Measurements from ENCODE around the gene DAPL1.

DAPL1 gene

GRCh38 chr2:158795195-158795924 is at the start of gene DAPL1:
Gene DAPL1, plus strand, starts transcription at chr2:158795317. Its CDS starts 56 bp downstream, at chr2:158795373.
- no peak for FAIRE-seq

DNA sequence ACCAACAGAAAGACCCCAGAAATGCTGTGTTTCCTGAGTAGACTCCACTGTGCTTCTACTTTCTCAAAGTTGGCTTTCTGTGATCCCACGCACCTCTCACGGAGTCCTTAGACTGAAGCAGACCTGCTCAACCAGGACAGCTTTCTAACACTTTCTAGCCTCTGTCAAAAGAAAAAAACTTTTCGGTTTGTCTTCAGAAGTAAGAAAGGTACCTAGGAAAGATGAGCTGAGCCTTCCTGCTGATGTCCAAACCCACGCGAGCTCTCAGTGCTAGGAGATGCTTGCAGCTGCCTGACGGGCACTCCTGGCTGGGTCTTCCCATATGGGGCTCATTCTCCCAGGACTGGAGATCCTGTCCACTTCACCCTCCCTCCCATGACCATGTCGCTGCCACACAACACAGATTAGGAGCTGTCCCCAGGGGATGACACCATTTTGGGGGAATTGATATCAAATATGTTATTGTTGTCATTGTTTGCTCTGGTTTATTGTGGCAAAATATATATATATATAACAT is 49.2 kb upstream of the DAPL1 start:
- FAIRE-seq = no peak

- no peak for FAIRE-seq
Measured at GRCh38 chr2:158746488-158746887, 48.6 kb upstream of the DAPL1 start.

DNA sequence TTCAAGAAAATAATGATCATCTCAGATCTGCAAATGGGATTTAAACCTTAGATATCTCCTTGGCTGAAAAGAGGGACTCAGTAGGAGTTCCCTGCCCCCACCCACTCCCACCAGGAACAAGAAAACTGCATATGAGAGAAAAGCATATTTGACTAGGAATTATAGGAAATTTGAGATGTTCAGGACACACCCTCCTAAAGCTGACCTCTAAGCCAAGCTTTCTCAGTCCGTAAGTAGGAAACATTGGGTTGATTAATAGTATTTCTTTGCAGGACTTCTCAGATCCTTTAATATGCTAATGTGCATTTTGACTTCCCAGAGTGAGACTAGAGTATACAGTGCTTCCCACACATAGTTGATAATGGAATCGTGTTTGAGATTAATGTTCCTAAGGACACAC is 47.8 kb upstream of the DAPL1 start:
- FAIRE-seq = no peak

DNA sequence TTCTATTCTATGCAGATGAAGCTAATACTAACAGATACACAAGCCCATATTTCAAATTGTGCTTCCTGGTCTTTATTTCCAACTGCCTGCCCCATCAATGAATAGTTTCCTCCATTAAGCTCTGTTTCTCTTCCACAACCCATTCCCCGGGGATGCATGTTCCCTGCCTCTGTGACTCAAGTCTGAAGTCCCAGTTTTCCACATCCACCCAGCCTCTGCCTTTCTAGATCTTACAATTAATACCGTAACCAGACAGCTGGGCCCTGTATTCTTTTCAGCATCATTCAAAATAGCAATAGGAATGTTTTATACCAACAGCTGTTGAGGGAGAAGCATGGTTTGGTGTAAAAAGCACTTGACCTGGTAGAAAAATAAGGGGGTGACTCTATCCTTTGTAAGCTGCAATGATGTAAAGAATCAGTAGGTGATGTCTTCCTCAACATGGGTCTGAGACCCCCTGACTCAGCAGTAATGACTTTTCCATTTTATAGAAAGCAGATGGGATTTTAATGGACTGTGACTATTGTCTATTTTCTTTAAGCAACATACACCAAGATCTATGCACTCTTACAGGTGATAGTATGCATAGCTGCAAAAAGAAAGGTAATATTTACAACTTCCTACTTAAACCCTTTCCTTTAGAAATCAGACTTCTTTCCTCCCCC is 46.1 kb upstream of the DAPL1 start:
- FAIRE-seq = no peak

DNA sequence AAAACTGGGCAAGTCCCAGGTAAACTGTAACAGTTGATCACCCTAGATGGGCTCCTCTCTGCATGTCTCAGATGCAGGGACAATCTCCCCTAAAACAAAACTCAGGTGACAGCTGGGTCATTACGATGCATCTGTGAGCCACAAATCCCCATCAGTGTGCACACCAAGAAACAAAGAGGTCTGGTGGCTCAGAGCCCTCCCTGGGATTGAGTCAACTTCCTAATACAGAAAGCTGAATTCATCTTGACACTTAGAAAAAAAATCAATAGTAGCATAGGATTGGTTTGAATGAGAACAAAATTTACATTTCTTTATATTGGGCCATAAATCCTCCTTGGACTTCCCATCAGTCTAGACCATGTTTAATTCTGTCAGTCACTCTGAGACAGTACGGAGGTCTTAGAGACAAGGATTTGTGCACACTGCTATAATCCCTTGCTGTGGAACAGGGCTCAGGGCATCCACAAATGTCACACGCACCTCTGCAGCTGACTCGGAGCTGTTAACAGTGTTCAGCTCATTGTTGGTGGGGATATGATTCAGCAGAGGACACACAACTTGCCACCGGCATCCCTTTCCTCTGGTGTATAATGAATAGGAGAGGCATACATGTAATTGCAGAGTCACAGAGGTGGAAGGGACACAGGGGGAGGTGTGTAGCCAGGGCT is 44.5 kb upstream of the DAPL1 start:
- FAIRE-seq = no peak

DNA sequence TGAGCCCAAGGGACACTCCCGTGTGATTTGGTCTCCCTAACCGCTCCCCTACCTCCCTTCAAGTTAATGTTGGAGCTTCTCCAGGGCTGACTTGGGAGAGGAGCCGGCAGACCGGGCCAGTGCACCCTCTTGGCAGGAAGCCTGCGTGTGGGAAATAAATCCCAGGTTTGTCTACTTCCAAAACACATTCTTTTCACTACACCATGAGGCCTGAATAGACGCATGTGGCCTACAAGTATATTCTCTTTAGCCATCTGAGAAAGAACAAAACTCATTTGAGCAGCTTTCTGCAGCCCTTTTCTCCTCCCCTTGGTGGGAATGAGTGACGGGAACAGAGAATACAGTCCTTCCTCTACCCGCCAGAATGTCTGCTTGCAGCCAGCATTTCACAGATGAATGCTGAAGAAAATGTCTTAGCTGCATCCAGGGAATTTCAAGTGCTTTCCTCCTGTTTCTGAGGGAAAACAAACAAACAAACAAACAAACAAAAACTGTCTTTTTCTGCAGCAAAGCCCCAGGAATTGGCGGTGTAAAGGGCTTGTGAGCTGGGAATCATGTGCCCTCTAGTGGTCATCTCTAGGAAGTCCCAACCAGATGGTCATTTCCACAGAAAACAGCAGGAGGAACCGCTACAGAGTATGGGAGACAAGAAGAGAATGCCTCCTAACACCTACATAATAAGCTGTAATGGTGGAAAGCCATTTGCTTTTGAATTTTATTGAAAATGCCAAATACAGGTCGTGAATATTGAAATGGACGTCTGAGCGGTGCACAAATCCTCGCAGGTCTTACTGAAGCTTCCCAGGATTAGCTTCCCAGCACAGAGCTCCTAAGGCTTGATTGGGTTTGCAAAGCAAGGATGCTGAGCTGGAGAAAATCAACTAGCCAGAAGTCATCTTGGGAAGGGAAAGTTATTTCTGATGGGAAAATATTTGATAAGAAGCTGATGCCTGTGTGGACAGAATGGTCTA is 41.2 kb upstream of the DAPL1 start:
- no peak for FAIRE-seq

- no peak for FAIRE-seq
Measured at GRCh38 chr2:158755310-158756087, 39.6 kb upstream of the DAPL1 start.

DNA sequence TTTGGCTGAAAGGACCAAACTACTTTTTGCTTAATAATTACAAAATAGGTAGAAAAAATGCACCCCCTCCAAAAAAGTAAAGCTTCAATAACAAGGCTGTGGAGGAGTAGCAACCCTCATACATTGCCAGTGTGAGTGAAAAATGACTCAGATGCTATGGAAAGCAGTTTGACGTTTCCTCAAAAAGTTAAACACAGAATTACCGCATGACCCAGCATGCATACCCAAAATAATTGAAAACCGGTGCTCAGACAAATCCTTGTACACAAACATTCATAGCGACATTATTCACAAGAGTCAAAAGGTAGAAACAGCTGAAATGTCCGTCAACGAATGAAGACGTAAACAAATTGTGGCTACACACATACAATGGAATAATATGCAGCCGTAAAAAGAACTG is 38.8 kb upstream of the DAPL1 start:
- no peak for FAIRE-seq

GRCh38 chr2:158756976-158757375 is 38.1 kb upstream of the DAPL1 start:
- no peak for FAIRE-seq

- FAIRE-seq = no peak
Measured at GRCh38 chr2:158760887-158761286, 34.2 kb upstream of the DAPL1 start.

DNA sequence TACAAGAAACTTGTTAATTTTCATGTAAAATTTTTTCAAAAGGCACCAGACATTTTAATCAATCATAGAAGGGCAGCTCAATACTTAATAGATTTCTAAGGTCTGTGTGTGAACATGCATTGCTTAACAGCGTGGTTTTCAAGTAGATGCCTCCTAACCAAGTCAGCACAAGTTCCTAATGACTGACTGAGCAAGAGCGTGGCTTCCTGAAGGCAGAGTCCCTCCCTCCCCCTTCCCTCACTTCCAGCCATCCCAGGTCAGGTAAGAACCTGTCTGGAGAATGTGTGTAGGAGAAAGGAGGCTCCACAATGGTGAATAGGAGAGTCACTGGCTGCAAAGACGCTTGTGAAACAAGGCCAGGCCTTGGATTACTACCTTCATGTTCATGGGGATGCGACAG is 33.5 kb upstream of the DAPL1 start:
- no peak for FAIRE-seq

- no peak for FAIRE-seq
Measured at GRCh38 chr2:158762336-158762735, 32.8 kb upstream of the DAPL1 start.

DNA sequence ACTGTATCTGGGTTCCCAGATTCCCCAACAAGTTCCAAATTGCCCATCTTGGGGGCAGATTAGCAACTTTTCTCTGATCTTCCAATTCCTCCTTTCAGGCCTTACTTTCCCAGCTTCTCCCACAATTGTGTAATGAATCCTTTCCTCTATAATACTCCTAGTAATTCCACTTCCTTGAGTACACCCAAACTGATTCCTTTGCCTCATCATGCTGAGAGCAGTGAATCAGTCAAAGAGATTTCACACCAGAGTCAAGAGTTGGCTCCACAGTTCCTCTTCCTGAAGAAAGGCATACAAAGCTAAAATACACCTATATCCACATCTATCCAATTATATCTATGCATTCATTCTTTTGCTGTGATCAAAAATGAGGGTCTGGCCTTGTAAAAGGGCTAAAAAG is 28.6 kb upstream of the DAPL1 start:
- FAIRE-seq = no peak

DNA sequence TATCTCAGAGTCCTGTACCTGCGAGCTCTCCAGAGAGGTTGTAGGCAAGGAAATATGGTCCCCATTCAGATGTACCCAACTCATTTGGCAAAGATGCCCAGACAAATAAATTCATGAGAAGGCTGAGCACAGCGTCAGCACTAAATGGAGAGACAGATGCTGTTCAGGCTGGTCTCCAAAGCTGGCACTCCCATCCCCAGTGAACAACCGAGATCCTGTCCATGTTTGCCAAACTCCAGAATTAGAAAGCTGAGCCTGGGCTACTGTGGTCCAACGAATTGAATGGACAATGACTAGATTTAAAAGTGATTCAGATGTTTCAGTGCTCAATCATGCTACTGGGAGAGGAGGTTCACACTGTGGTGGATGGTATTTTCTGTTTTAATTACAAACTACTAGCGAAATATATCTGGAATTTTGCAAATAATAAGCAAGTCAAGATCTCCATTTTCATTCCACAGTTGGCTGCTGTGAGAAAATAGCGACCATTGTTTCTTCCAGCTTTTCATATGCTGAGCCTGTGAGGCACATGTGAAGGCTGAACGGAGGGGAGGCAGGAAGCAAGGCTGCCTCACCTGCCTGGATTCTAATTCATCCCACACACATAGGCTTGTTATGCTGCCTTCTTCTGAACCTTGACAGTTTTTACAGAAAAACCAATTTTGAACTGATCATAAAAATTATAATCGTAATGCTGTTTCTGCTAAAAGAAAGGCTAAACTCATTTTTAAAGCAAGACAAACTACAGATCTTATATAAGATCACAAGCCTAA is 22.6 kb upstream of the DAPL1 start:
- FAIRE-seq = no peak

DNA sequence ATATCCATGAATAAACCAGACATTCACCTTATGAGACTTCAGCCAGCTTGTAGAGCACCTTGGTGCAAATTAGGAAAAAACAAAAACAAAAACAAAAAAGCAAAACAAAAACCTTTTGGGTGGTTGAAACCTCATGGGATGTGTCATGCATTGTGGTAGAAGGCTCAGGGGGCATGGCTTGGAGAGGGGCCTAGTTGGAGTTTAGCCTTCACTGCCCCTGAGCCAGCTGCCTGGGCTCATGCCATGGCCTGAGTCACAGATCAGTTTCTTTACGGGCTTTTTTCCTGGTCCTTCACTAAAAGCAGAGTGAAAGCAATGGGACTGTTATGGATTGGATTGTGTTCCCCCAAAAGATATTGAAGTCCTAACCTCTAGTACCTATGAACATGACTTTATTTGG is 22.0 kb upstream of the DAPL1 start:
- no peak for FAIRE-seq

GRCh38 chr2:158774681-158775080 is 20.4 kb upstream of the DAPL1 start:
- no peak for FAIRE-seq

DNA sequence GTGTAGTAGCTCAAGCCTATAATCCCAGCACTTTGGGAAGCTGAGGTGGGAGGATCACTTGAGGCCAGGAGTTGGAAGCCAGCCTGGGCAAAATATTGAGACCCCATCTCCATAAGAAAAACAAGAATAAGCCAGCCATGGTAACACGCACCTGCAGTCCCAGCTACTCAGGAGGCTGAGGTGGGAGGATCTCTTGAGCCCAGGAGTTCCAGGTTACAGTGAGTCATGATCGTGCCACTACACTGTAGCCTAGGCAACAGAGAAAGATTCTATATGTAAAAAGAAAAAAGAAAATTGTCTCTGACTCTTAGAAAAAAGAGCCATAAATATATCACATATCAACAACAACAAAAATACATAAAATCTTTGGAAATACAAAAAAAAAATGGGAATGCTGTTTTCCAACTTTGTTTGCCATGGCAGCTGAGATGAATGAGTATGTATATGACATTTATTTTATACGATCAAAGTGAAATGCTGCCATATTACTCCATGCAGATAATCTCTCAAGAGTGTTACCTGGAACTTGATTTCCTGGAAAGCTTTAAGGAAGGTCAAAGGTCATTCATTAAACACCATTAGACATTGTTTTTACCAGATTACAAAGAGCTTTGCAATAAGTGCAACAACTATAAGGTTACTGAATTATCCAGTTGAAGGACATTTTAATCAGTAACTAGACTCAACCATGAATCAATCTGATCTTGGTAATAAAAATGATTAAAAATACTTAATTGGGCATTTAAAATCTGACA is 19.7 kb upstream of the DAPL1 start:
- FAIRE-seq = no peak

GRCh38 chr2:158776231-158776630 is 18.9 kb upstream of the DAPL1 start:
- no peak for FAIRE-seq

DNA sequence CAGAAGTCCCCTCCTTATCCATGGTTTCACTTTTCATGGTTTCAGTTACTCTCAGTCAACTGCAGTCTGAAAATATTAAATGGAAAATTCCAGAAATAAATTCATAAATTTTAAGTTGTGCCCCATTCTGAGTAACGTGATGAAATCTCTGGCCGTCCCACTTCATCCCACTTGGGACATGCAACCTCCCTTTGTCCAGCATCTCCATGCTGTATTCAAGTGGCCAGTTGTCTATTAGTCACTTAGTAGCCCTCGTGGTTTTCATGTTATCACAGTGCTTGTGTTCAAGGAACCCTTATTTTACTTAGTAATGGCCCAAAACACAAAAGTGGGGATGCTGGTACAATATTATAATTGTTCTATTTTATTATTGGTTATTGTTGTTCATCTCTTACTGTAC is 18.0 kb upstream of the DAPL1 start:
- no peak for FAIRE-seq

Data from colon (tissue), 2 donors.